Tongue (tissue), 2 donors: ENCODE results near the gene SLC39A9. TPM values are rescaled to one million over a fixed set of nuclear protein-coding genes. Genes with fewer than 3 reads are reported as not detected.
A peak's percentile ranks its signal among the peaks of the same experiment; 100 is the strongest.

Experiments used
- DNase-seq: peaks from one replicate; pipeline ENCODE4 v3.0.0-alpha.2; 2015
- total RNA-seq: library from RNA; depleted of rRNA; stranded (reverse); fragments of >200 nt; gene quantifications from one replicate; pipeline ENCODE4 v1.2.3, GENCODE V29; 2014

Gene SLC39A9
- 56.3 TPM for total RNA-seq

GRCh38 chr14:69398053-69398817 is at the start of gene SLC39A9, which contains the start of gene ERH:
Gene SLC39A9, plus strand, starts transcription at chr14:69398692. Its CDS starts 678 bp downstream, at chr14:69399370.
Gene ERH, minus strand, starts transcription at chr14:69398299. Its CDS starts 66 bp downstream, at chr14:69398233.
- peak; percentile 99 for DNase-seq

- DNase-seq: no peak
Observed at GRCh38 chr14:69349091-69349777, 49.3 kb upstream of the SLC39A9 start.

DNA sequence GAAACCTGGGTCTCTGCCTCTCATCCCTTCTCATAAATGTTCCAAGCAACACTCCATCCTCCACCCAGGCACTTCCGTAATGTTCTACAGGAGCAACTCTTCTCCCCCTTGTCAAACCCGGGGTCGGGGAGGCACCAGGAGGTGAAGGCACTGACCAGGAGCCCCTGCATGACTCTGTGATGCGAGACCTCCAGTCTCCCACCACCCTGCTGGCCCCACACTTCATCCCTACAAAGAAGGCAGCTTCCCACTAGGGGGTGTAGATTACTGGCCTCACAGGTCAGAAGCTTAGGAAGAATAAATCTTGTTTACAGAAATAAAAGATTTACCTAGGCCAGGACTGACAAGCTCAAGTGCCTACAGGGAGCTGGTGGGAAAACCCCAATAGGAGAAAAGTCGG is 47.6 kb upstream of the SLC39A9 start:
- no peak for DNase-seq

- no peak for DNase-seq
Observed at GRCh38 chr14:69351385-69351784, 47.1 kb upstream of the SLC39A9 start.

GRCh38 chr14:69351911-69352310 is 46.6 kb upstream of the SLC39A9 start:
- DNase-seq: no peak

DNA sequence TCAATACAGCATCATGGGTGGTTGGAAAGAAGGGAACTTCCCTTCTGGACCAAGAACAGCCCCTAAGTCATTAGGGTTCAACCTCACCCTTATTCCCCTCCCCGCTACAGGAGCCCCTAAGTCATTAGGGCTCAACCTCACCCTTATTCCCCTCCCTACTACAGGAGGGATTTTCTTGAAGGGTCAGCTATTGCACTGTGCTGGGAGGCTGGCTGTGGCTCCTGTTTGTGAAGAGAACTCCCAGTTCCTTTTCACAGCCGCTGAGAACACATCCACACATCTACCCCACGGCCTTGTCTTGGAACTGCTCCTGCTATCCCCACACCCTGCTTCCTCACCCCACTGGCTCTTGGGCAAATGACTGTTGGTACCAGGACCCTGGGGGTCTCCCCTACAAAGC is 45.3 kb upstream of the SLC39A9 start:
- DNase-seq: no peak

GRCh38 chr14:69354383-69355153 is 43.9 kb upstream of the SLC39A9 start:
- no peak for DNase-seq

DNA sequence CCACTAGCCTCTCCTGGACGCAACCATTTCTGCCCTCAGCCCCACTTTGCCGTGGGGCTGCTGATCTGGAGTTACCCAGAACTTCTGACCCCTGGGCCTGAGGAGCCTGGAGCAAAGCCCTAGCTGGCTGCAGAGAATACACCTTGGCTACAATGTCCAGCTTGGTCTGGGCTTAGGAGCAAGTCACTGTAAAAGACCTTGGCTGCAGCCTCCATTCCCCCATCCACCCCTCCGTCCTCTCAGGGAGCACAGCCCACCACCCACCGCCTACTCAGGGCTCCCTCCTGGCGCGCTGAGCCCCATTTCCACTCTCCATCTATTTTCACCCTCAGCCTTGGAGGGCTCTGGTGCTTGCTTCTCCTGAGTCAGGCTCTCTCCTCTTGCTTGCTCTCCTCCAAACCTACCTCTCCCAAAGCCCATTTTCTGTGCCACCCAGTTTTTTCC is 43.3 kb upstream of the SLC39A9 start:
- no peak for DNase-seq

- DNase-seq: no peak
Observed at GRCh38 chr14:69355607-69356281, 42.7 kb upstream of the SLC39A9 start.

DNA sequence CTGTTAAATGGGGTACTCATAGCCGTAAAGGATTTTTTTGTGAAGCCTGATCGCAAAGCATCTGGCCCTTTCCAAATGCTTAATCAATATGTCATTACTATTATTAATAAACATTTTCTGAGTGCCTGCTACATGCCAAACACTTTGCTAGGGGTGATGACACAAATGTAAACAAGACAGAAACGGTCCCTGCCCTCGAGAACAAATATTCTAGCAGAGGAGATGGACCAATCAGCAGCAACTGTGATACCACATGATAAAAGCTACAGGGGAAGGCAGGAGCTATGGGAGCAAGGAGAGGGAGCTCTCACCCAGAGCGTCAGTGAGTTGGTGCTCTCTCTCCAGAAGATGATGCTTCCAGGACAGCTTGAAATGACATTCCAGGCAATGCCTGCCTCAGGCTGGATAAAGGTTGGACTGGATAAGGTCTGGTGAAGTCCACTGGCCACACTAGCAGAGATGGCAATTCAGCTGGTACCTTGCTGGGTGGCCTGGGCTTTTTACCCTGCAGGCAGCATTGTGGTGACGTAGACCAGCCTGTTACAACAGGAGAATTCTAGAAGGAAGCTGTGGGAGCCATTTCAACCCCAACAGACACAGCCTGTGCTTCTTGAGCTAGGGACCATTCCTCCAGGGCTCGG is 41.5 kb upstream of the SLC39A9 start:
- no peak for DNase-seq

DNA sequence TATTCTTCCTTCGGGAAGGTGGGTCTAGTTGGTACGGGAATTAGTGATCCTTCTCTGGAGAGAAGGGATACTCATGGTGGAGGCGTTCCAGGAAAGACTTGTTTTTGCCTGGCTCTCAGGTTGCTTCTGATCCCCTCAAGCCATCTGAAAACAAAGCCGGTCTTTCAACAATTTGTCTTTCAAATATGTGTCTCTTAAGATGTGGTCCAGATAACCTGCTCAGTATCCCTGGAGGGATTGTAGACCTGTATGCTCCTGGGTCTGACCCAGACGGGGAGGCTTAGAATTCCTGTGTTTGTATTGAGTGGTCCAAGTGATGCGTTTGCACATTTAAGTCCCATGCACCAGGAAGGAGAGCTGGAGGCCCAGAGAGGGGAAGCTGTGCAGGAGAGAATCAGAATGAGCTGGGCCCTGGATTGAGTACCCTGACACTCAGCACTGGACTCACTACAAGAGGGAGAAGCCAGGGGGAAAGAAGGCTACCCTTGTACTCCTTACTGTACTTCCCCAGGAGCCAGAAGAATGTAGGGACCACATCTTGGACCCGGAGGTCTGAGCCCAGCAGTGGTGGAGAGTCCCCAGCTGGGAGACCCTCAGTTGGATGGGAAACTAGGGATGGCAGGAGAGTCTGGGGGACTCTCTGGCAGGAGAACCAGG is 40.8 kb upstream of the SLC39A9 start:
- no peak for DNase-seq

DNA sequence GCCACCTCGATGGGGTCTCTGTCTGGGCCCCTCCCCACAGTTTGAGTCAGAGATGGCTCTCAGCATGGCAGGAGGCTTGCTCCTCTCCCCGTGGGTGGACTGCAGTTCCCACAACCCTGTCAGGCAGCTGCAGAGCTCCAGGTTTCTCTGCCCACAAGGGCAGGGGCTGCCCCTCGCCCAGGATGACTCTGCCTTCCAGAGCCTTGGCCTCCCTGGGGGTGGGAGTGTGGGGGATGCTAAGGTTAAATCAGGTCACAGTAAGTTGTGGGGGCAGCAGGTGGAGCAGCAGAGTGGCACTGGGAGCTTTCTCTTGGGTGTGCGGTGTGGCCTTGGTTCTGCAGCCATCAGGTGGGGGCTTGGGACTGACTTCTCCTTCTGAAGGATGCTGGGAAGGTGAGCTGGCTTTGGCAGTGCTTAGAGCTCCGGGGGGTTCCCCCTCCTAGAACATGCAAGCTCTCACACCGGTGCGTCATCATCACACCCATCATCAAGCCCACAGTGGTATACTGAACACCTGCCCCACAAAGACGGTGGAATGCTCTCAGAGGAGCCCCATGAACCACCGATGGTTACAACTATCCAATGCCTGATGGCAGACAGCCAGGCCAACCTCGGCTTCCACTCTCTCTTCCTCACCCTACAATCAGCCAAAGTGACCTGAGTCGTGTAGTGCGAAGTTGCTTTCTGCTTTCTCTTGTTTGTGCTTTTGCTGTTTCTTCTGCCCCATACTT is 40.1 kb upstream of the SLC39A9 start:
- no peak for DNase-seq

GRCh38 chr14:69358966-69359365 is 39.5 kb upstream of the SLC39A9 start:
- no peak for DNase-seq

GRCh38 chr14:69360438-69361108 is 37.9 kb upstream of the SLC39A9 start:
- DNase-seq: no peak

DNA sequence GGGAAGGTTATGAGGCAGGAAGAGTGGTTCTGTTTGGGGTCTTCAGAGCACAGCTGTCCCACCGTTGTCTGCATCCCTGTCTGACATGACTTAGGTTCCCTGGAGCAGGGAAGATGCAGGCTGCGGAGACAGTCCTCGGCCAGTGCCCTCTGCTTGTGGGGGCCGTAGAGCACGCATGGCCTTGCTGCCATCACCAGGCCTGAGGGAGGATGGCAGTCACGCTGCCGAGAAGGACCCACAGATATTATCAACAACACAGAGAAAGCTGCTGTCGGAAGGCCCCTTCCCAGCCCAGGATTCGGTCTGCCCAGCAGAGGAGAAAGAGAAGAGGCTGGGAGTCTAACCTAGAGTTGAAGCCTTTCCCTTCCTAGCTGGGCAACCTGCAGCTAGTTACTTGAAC is 35.4 kb upstream of the SLC39A9 start:
- DNase-seq: peak; percentile 26

- DNase-seq: no peak
Observed at GRCh38 chr14:69363964-69364363, 34.5 kb upstream of the SLC39A9 start.

DNA sequence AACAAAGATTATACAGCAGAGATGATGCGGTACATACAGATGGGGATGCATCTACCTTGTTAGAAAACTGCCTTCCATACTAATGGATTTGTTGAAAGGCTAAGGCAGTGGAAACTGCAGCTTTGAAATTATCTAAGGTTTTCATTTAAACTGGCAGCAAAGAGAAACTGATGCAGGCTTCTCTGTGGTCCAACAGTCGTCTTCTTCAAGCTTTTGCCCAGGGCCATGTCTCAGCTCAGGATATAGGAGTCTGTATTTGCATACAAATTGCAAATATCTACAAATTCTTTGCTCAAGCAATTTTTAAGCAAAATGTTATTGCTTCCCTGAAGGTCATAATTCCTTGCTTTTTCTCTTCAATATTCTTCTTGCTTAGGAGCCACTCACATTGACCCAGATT is 34.1 kb upstream of the SLC39A9 start:
- DNase-seq: no peak

GRCh38 chr14:69366069-69366468 is 32.4 kb upstream of the SLC39A9 start:
- no peak for DNase-seq

DNA sequence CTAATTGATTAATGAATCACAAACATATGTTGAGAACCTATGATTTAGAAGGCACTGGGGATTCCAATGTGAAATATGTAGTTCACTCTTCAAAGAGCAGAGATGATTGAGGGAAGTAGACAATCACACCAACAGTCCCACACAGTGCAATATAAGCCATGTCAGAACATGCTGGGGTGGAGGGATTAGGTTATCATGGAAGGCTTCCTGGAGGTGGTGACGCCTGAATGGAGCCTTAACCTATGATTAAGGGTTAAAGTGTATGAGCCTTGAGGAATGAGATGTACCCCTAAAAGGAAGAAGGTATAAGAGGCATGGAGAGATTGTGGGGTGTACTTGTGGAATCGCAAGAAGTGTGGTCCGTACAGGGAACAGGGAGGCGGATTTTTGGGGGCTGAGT is 31.7 kb upstream of the SLC39A9 start:
- no peak for DNase-seq

GRCh38 chr14:69368381-69368780 is 30.1 kb upstream of the SLC39A9 start:
- no peak for DNase-seq
